ENCODE measurements around the gene SLC12A6.

- TF ChIP-seq EZH2 (IDR thresholded peaks at IDR 0.05) (no peak), POLR2AphosphoS5 (IDR thresholded peaks at IDR 0.05; ENCODE audit: borderline replicate concordance, low read depth, low read length) (no peak)
Observed at GRCh38 chr15:34366271-34367065, 28.9 kb upstream of the SLC12A6 start.

Measured in SK-N-MC (cell line).